HepG2 (cell line): ENCODE results near the gene CYTH2. TPM values are rescaled to one million over a fixed set of nuclear protein-coding genes. Genes with fewer than 3 reads are reported as not detected.

ENCODE experiments used
- ATF7-NPFF ChIP-seq: sonication (generic); formaldehyde crosslinking; IDR thresholded peaks from 2 replicates; pipeline ENCODE4 v1.8.1; 2023; ENCODE audit warnings: mild to moderate bottlenecking, low read depth, missing genetic modification reagents, moderate library complexity
- CBX5 ChIP-seq: sonication (generic); formaldehyde crosslinking; IDR thresholded peaks from 2 replicates; pipeline ENCODE4 v1.4.0; 2020; ENCODE audit warnings: missing genetic modification reagents, borderline replicate concordance
- CEBPG ChIP-seq: IDR thresholded peaks from 2 replicates; pipeline ENCODE4 v1.6.1; 2016
- EHMT2 ChIP-seq: fragments of 200-600 bp; sonication (generic); IDR thresholded peaks from 2 replicates; pipeline ENCODE4 v1.7.0; 2017; ENCODE audit warnings: antibody characterized with exemption, low read depth, low read length, borderline replicate concordance
- FOXO1 ChIP-seq: sonication (generic); formaldehyde crosslinking; IDR thresholded peaks from 2 replicates; pipeline ENCODE4 v1.4.0; 2020; ENCODE audit warnings: missing genetic modification reagents
- GABPB1 ChIP-seq: IDR thresholded peaks from 2 replicates; pipeline ENCODE4 v1.6.1; 2016; ENCODE audit warnings: mild to moderate bottlenecking, missing genetic modification reagents, moderate library complexity, missing compliant biosample characterization
- GRHL1 ChIP-seq: sonication (generic); formaldehyde crosslinking; conservative IDR thresholded peaks from 2 replicates; pipeline ENCODE4 v1.8.0; 2022; ENCODE audit warnings: missing genetic modification reagents
- IRX3 ChIP-seq: sonication (generic); formaldehyde crosslinking; IDR thresholded peaks from 2 replicates; pipeline ENCODE4 v1.8.1; 2023; ENCODE audit warnings: mild to moderate bottlenecking, low read depth, missing genetic modification reagents, borderline replicate concordance
- ISL2 ChIP-seq: sonication (generic); formaldehyde crosslinking; IDR thresholded peaks from 2 replicates; pipeline ENCODE4 v1.5.0; 2020; ENCODE audit warnings: missing genetic modification reagents
- MZF1 ChIP-seq: sonication (generic); formaldehyde crosslinking; IDR thresholded peaks from 2 replicates; pipeline ENCODE4 v1.8.1; 2023; ENCODE audit warnings: mild to moderate bottlenecking, missing genetic modification reagents, borderline replicate concordance
- PCBP2 ChIP-seq: fragments of 200-400 bp; formaldehyde crosslinking; optimal IDR thresholded peaks from 2 replicates; pipeline ENCODE3; 2018; ENCODE audit warnings: low read length, low read depth; ENCODE audit not compliant: poor library complexity, severe bottlenecking
- SIN3A ChIP-seq: IDR thresholded peaks from 2 replicates; pipeline ENCODE4 v1.6.1; 2011; ENCODE audit warnings: low read depth, mild to moderate bottlenecking, control low read depth, low read length, borderline replicate concordance
- SMAD9 ChIP-seq: sonication (generic); formaldehyde crosslinking; IDR thresholded peaks from 2 replicates; pipeline ENCODE4 v1.5.1; 2020; ENCODE audit warnings: mild to moderate bottlenecking, missing genetic modification reagents
- SMC3 ChIP-seq: IDR thresholded peaks from 2 replicates; pipeline ENCODE4 v1.6.1; 2011; ENCODE audit warnings: low read length, improper control_type of control experiment
- SNAPC2 ChIP-seq: sonication (generic); formaldehyde crosslinking; IDR thresholded peaks from 2 replicates; pipeline ENCODE4 v1.8.1; 2022; ENCODE audit warnings: mild to moderate bottlenecking, missing genetic modification reagents
- TBL1XR1 ChIP-seq: fragments of 150-350 bp; IDR thresholded peaks from 2 replicates; pipeline ENCODE4 v1.6.1; 2014; ENCODE audit warnings: borderline replicate concordance, low read length; ENCODE audit not compliant: partially characterized antibody
- TBX3 ChIP-seq: fragments of 450-650 bp; IDR thresholded peaks from 2 replicates; pipeline ENCODE4 v1.6.1; 2017; ENCODE audit warnings: antibody characterized with exemption, mild to moderate bottlenecking, inconsistent platforms, borderline replicate concordance
- YY1 ChIP-seq: IDR thresholded peaks from 2 replicates; pipeline ENCODE4 v1.6.1; 2011; ENCODE audit warnings: low read length, low read depth, moderate library complexity, mild to moderate bottlenecking; ENCODE audit not compliant: insufficient read depth, insufficient replicate concordance
- ZBTB21 ChIP-seq: sonication (generic); formaldehyde crosslinking; IDR thresholded peaks from 2 replicates; pipeline ENCODE4 v1.4.0; 2020; ENCODE audit warnings: missing genetic modification reagents
- ZFY ChIP-seq: sonication (generic); formaldehyde crosslinking; IDR thresholded peaks from 2 replicates; pipeline ENCODE4 v1.4.0; 2020; ENCODE audit warnings: missing genetic modification reagents
- ZNF296 ChIP-seq: sonication (generic); formaldehyde crosslinking; conservative IDR thresholded peaks from 2 replicates; pipeline ENCODE4 v1.5.0; 2020; ENCODE audit warnings: mild to moderate bottlenecking, missing genetic modification reagents
- ZNF510 ChIP-seq: sonication (generic); formaldehyde crosslinking; IDR thresholded peaks from 2 replicates; pipeline ENCODE4 v1.4.0; 2020; ENCODE audit warnings: low read depth, mild to moderate bottlenecking, missing genetic modification reagents
- ZNF563 ChIP-seq: sonication (generic); formaldehyde crosslinking; IDR thresholded peaks from 2 replicates; pipeline ENCODE4 v1.8.0; 2022; ENCODE audit warnings: mild to moderate bottlenecking, moderate library complexity, missing genetic modification reagents
- ZNF687 ChIP-seq: sonication (generic); formaldehyde crosslinking; IDR thresholded peaks from 2 replicates; pipeline ENCODE4 v1.5.1; 2020; ENCODE audit warnings: mild to moderate bottlenecking, missing genetic modification reagents, moderate library complexity
- ZNF737 ChIP-seq: sonication (generic); formaldehyde crosslinking; IDR thresholded peaks from 2 replicates; pipeline ENCODE4 v1.5.0; 2020; ENCODE audit warnings: missing genetic modification reagents, mild to moderate bottlenecking, borderline replicate concordance
- polyA plus RNA-seq, 8 experiments: library from polyadenylated mRNA; depleted of rRNA in 3 of 8; stranded (reverse) in 7 of 8; unstranded in 1 of 8; fragments of >200 nt; fragmentation: Illumina TruSeq in 4 of 8; extraction: Trizol in 4 of 8; gene quantifications; 2 replicates each; pipeline versions ENCODE4 v1.2.1 to v1.2.3, GENCODE V29; 2011 to 2016; ENCODE audit warnings: low read depth in 4 of 8, missing spikeins in 1 of 8, mixed read lengths in 1 of 8; ENCODE audit not compliant: insufficient read depth in 1 of 8
- total RNA-seq, 5 experiments: library from RNA; depleted of rRNA; stranded (reverse); fragments of >200 nt; fragmentation: Illumina TruSeq; extraction: Trizol; gene quantifications; 2 replicates each; pipeline ENCODE4 v1.2.3, GENCODE V29; 2016; ENCODE audit warnings: low read depth in 1 of 5

CYTH2 gene
- total and polyA plus RNA-seq, 2 of the 13 experiments (the other 11 are each of a cell fraction or from before 2014, with no cell fraction given) = 16.5 to 39.3 TPM

- TF ChIP-seq ATF7-NPFF = 0 out of 2 replicates have a peak, but pooled peaks have one; percentile 49
- TF ChIP-seq FOXO1 (CRISPR knock-in tag) = no peak
- TF ChIP-seq MZF1 (CRISPR knock-in tag) = no peak
- TF ChIP-seq SMAD9 (CRISPR knock-in tag) = no peak
- no peak for TF ChIP-seq SIN3A
- TF ChIP-seq TBL1XR1 = no peak
- TF ChIP-seq PCBP2 = no peak
- no peak for TF ChIP-seq ZNF510 (CRISPR knock-in tag)
- TF ChIP-seq SNAPC2 (CRISPR knock-in tag) = no peak
- no peak for TF ChIP-seq ZBTB21 (CRISPR knock-in tag)
- no peak for TF ChIP-seq TBX3
- TF ChIP-seq ZNF296 (CRISPR knock-in tag) = no peak
- no peak for TF ChIP-seq ISL2 (CRISPR knock-in tag)
- TF ChIP-seq YY1 = no peak
- TF ChIP-seq CEBPG (CRISPR knock-in tag) = no peak
- no peak for TF ChIP-seq ZNF737 (CRISPR knock-in tag)
- TF ChIP-seq GABPB1 (CRISPR knock-in tag) = peak; percentile 41; the same call in 1 of the 2 replicates
- 0 out of 2 replicates have a peak, but pooled peaks have one; percentile 4 for TF ChIP-seq ZFY
- no peak for TF ChIP-seq SMC3
- TF ChIP-seq EHMT2 = no peak
- no peak for TF ChIP-seq IRX3 (CRISPR knock-in tag)
- TF ChIP-seq ZNF687 = peak; percentile 28; the same call in 1 of the 2 replicates
- TF ChIP-seq CBX5 (CRISPR knock-in tag) = no peak
- TF ChIP-seq ZNF563 (CRISPR knock-in tag) = peak; percentile 68; the same call in 1 of the 2 replicates
- no peak for TF ChIP-seq GRHL1 (CRISPR knock-in tag)
Measured at GRCh38 chr19:48443731-48444128, 25.4 kb upstream of the CYTH2 start (continued).
